Glomerular visceral epithelial cell (primary cell): ENCODE measurements around the gene ATP8A2.

Experiments
- DNase-seq: peaks from one replicate; pipeline ENCODE4 v3.0.0-alpha.2; 2016; ENCODE audit errors: extremely low spot score

Gene ATP8A2

GRCh38 chr13:25384758-25385410, 13.1 kb downstream of the ATP8A2 start:
- no peak for DNase-seq

- no peak for DNase-seq
Measured at GRCh38 chr13:25391932-25392331, 20.2 kb downstream of the ATP8A2 start.

- DNase-seq, result no peak
Measured at GRCh38 chr13:25394402-25395060, 22.8 kb downstream of the ATP8A2 start.

- no peak for DNase-seq
Measured at GRCh38 chr13:25397763-25398162, 26.0 kb downstream of the ATP8A2 start.

GRCh38 chr13:25400925-25401324, 29.2 kb downstream of the ATP8A2 start:
- no peak for DNase-seq

- DNase-seq, result no peak
Measured at GRCh38 chr13:25401958-25402357, 30.2 kb downstream of the ATP8A2 start.

GRCh38 chr13:25406377-25406776, 34.6 kb downstream of the ATP8A2 start:
- DNase-seq, result peak; percentile 8

GRCh38 chr13:25409938-25410337, 38.2 kb downstream of the ATP8A2 start:
- no peak for DNase-seq

- no peak for DNase-seq
Measured at GRCh38 chr13:25415241-25415640, 43.5 kb downstream of the ATP8A2 start.

- DNase-seq, result no peak
Measured at GRCh38 chr13:25417535-25417934, 45.8 kb downstream of the ATP8A2 start.

GRCh38 chr13:25420161-25420560, 48.4 kb downstream of the ATP8A2 start:
- no peak for DNase-seq

GRCh38 chr13:25421612-25422011, 49.8 kb downstream of the ATP8A2 start:
- no peak for DNase-seq

GRCh38 chr13:25422153-25422552, 50.4 kb downstream of the ATP8A2 start:
- DNase-seq, result no peak

- DNase-seq, result no peak
Measured at GRCh38 chr13:25423831-25424230, 52.1 kb downstream of the ATP8A2 start.

- DNase-seq, result peak; percentile 88
Measured at GRCh38 chr13:25429466-25429865, 57.7 kb downstream of the ATP8A2 start.

- DNase-seq, result no peak
Measured at GRCh38 chr13:25432691-25433090, 60.9 kb downstream of the ATP8A2 start.

- no peak for DNase-seq
Measured at GRCh38 chr13:25440061-25440460, 68.3 kb downstream of the ATP8A2 start.

- DNase-seq, result no peak
Measured at GRCh38 chr13:25446261-25446660, 74.5 kb downstream of the ATP8A2 start.

- no peak for DNase-seq
Measured at GRCh38 chr13:25447396-25447795, 75.6 kb downstream of the ATP8A2 start.

- no peak for DNase-seq
Measured at GRCh38 chr13:25453850-25454365, 82.1 kb downstream of the ATP8A2 start.

GRCh38 chr13:25455146-25455545, 83.4 kb downstream of the ATP8A2 start:
- peak; percentile 28 for DNase-seq

- DNase-seq, result no peak
Measured at GRCh38 chr13:25457566-25457965, 85.8 kb downstream of the ATP8A2 start.
